ENCODE measurements around the gene KCNT1. TPM values are rescaled to one million over a fixed set of nuclear protein-coding genes. Genes with fewer than 3 reads are reported as not detected.

Gene KCNT1
- total RNA-seq, 1 donor from 2014 or later: not detected

DNA sequence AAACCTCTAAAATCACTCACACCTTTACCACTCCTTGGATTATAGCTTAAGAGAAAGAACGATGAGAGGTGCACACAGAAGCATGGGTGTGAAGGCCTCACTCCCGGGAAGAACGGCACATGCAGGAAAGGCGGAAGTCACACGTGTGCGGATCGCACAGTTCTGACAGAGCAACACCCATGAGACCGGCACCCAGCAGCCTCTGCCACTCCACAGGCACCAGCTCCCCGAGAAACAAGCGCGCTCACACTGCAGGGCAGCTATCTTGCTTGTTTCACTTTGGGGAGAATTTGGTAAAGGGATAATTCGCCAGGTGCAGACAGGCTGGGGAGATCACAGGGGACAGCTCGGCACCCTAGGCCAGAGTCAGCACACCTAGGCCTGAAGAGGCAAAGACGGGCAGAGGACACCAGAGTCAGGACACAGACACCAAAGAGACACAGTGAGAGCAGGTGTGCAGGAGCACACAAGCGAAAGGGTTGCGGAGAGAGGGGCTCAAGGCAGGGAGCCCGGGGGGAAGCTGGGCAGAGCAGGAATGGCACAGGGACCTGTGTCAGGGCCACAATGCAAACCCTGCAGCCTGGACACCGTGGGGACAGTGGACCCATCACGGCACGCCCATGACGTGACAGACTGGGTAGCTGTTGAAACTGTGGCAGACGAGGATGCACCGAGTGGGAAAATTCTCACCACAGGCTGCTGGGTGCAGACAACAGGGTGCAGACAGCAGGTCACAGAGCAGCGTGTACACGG is 123.6 kb downstream of the KCNT1 start:
- DNase-seq: no peak

DNA sequence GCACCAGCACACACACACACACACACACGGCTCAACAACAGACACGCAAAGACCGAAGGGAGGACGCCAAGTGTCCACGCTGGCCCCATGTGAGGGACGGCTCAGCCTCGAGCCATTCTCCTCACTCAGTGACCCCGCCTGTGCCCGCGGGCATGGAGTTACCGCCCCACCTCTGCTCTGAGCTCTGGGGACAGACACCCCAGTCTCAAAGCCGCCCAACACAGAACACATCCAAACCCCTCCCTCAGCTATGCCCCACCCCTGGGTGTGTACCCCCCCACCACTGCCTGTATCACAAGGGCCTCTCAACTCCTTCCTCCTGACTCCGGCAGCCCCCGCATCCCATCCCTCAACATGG is 124.2 kb downstream of the KCNT1 start:
- DNase-seq: no peak

DNA sequence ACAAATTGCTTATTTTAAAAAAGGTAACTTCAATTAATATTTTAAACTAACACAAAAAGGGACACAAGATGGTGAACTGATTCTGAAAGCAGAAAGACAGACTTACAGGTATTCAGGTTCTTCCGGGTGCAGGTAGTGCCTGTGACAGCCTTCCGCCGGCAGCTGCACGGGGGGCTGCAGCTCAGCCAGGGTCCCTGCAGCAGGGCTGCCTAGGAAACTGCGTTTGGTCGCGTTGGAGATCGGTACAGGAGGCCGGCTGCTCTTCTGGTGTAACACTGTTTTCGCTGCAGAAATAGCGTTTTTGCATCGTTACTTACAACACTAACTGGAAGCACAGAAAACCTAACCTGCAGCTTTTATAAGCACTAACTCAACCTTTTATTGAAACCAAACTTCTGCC is 125.3 kb downstream of the KCNT1 start:
- DNase-seq: no peak

DNA sequence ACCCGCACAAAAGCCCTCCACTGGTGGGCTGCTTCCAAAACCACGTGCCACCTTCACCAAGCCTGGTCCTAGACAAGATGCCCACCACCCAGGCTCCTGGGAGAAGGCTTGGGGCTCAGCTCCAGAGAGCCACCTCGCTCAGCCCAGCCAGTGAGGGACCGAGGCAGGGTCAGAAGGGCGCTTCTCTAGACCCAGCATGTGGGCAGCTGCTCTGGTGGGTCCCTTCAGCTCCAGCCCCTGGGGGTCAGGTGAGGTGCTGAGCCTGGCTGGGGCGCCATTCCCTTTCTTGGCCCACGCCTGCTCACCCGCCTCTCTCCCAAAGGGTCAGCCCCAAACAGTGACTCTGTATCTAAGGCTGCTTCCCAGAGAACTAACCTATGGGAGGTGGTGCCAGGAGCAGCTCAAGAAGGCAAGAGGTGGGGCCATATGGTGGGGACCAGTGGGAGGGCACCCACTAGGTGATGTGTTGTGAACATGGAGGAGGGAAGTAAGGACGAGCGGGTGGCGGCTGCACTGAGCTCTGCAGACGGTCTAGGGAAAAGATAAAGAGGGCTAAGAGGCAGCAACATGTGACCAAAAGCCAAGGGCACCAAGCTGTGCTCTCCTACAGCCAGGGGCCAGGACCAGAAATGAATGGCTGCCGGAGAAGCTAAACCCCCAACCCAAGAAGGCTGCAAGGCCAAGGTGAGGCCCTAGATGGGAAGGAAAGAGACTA is 126.0 kb downstream of the KCNT1 start:
- no peak for DNase-seq

DNA sequence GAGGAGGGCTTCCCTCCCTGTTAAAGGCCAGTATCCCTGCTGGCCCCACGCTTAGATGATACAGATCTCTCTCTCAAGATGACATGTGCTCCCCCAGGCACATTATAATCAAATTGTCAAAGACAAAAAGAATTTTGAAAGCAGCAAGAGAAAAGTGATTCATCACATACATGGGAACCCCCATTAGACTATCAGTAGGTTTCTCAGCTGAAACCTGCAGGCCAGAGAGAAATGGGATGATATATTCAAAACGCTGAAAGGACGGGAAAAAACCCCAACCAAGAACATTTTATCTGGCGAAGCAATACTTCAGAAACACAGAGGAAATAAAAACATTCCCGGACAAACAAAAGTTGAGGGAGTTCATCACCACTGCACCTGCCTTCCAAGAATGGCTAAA is 126.7 kb downstream of the KCNT1 start:
- DNase-seq: no peak

GRCh38 chr9:135830496-135830895 is 128.5 kb downstream of the KCNT1 start:
- DNase-seq: no peak

DNA sequence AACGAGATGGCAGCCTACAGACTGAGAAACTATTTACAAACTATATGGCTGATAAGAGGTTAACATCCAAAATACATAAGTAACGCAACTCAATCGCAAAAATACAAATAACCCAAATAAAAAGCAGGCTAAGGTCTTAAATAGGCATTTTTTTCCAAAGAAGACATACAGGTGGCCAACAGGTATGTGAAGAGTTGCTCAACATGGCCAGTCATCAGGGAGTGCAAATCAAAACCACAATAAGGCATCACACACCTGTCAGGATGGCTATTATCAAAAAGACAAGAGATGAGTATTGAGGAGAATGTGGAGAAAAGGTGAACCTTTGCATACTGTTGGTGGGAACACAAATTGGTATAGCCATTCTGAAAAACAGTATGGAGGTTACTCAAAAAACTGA is 131.9 kb downstream of the KCNT1 start:
- no peak for DNase-seq

DNA sequence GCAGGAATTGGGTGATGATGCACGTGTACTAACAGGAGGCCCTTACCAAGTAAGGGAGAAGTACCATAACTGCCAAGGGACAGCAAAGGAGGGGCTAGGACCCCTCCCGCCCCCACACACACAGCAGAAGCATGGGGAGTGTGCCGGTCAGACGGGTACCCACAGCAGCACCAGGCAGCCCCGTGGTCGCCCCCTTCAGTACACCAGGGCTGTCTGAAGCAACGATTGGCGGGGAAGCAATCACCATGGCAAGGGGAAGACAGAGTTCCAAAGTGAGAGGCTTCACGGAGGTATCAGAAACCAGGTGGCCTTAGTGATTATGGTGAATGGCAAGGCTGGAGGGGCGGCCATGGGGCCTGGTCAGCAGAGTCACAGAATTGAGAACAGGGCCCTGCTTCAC is 133.1 kb downstream of the KCNT1 start:
- DNase-seq: no peak

DNA sequence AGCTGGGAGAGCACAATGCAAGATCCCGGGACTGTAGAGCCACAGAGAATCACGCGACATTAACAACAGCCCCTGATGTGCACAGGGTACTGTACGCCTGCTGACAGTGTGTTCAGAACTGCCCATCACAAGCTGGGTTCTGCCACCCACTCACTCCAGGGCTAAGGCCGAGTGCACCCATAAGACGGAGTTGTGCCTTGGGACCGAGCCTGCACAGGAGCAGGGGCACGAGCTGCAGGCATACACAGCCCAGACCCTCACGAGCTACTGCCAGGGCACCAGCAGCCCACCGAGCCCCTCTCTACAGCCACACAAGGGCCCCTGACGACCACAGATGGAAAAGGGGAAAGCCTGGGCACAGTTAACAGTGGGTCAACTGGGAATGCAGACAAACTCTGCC is 137.5 kb downstream of the KCNT1 start:
- no peak for DNase-seq

- DNase-seq: no peak
Observed at GRCh38 chr9:135840107-135840506, 138.1 kb downstream of the KCNT1 start.

DNA sequence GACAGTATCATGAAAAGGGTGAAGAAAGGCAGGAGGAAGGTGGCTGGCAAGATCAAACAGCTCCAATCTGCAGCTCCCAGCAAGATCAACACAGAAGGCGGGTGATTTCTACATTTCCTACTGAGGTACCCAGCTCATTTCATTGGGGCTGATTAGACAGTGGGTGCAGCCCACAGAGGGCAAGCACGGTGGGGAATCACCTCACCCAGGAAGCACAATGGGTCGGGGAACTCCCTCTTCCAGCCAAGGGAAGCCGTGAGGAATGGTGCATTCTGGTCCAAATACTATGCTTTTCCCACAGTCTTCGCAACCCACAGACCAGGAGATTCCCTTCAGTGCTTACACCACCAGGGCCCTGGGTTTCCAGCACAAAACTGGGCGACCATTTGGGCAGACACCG is 138.6 kb downstream of the KCNT1 start:
- DNase-seq: no peak

Other genes with a start within 250 kb of the KCNT1 start
- 17.0 and 20.8 TPM in 2 replicates for gene PPP1R26, start 222.4 kb upstream of the KCNT1 start, total RNA-seq
- gene MRPS2, start 201.5 kb upstream of the KCNT1 start, total RNA-seq: 13.4 and 19.5 TPM in 2 replicates
- gene LCN1, start 180.7 kb upstream of the KCNT1 start, total RNA-seq: not detected in 2 replicates
- not detected in 2 replicates for gene OBP2A, start 156.1 kb upstream of the KCNT1 start, total RNA-seq
- not detected in 2 replicates for gene PAEP, start 140.4 kb upstream of the KCNT1 start, total RNA-seq
- not detected in 2 replicates for gene GLT6D1, start 62.6 kb upstream of the KCNT1 start, total RNA-seq
- gene LCN9, start 38.9 kb upstream of the KCNT1 start, total RNA-seq: not detected in 2 replicates
- 0.05 TPM in 1 of 2 replicates, not detected in the other for gene SOHLH1, start 2.7 kb upstream of the KCNT1 start, total RNA-seq
- 17.5 and 20.1 TPM in 2 replicates for gene CAMSAP1, start 205.4 kb downstream of the KCNT1 start, total RNA-seq